PC-3 (cell line): ENCODE measurements around the gene OSR1.

Experiments used
- EZH2 ChIP-seq: fragments of 300-600 bp; sonication (generic); IDR thresholded peaks from one replicate; pipeline ENCODE4 v1.6.1; 2017; ENCODE audit warnings: antibody characterized with exemption, mild to moderate bottlenecking, low read length; ENCODE audit not compliant: unreplicated experiment
- EZH2phosphoT487 ChIP-seq: fragments of 300-600 bp; sonication (generic); IDR thresholded peaks from 2 replicates; pipeline ENCODE4 v1.6.1; 2018; ENCODE audit warnings: mild to moderate bottlenecking, antibody characterized with exemption, low read length, borderline replicate concordance
- TF ChIP-seq, protein P1 (sequence below): fragments of 300-600 bp; sonication (generic); conservative IDR thresholded peaks from 2 replicates; pipeline ENCODE4 v1.5.1; 2017; ENCODE audit warnings: antibody characterized with exemption, low read depth, mild to moderate bottlenecking, low read length

DNA sequence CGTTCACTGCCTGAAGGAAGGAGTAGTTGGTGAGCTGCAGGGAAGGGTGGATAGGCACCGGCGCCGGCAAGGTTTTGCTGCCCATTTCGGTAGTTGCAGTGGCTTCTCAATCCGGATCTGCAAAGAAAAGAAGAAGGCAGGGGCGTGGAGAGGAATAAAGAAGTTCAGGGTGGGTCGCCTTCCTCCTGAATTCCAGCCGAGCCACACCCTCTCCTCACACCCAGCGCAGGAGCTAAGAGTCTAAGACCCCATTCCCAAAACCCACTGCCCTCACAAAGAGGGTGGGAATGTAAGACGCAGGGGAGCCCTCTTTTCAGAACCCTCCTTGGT lies 4.7 kb downstream of the OSR1 start:
- TF ChIP-seq, protein P1, sequence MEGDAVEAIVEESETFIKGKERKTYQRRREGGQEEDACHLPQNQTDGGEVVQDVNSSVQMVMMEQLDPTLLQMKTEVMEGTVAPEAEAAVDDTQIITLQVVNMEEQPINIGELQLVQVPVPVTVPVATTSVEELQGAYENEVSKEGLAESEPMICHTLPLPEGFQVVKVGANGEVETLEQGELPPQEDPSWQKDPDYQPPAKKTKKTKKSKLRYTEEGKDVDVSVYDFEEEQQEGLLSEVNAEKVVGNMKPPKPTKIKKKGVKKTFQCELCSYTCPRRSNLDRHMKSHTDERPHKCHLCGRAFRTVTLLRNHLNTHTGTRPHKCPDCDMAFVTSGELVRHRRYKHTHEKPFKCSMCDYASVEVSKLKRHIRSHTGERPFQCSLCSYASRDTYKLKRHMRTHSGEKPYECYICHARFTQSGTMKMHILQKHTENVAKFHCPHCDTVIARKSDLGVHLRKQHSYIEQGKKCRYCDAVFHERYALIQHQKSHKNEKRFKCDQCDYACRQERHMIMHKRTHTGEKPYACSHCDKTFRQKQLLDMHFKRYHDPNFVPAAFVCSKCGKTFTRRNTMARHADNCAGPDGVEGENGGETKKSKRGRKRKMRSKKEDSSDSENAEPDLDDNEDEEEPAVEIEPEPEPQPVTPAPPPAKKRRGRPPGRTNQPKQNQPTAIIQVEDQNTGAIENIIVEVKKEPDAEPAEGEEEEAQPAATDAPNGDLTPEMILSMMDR: no peak
- TF ChIP-seq EZH2 (no peak), EZH2phosphoT487 (no peak)
